Trophoblast cell (in vitro differentiated cells and primary cell): ENCODE measurements around the gene PIK3C2B.

Experiments used
- DNase-seq, 2 donors: peaks; one replicate each; pipeline ENCODE4 v3.0.0-alpha.2; 2016
- H2AFZ ChIP-seq: 2 replicates; pipeline ENCODE4 v1.6.1; 2013; ENCODE audit warnings: low read length, moderate library complexity, mild to moderate bottlenecking; ENCODE audit not compliant: insufficient read depth, poor library complexity
- H2AK5ac ChIP-seq: 2 replicates; pipeline ENCODE4 v1.6.1; 2013; ENCODE audit warnings: mild to moderate bottlenecking, low read length
- H2BK120ac ChIP-seq: 2 replicates; pipeline ENCODE4 v1.6.1; 2013; ENCODE audit warnings: low read length, mild to moderate bottlenecking, moderate library complexity; ENCODE audit not compliant: insufficient read depth, poor library complexity
- H2BK12ac ChIP-seq: 2 replicates; pipeline ENCODE4 v1.6.1; 2013; ENCODE audit warnings: mild to moderate bottlenecking, low read length, moderate library complexity
- H2BK5ac ChIP-seq: 2 replicates; pipeline ENCODE4 v1.6.1; 2013; ENCODE audit warnings: low read length, low read depth, moderate library complexity, mild to moderate bottlenecking; ENCODE audit not compliant: poor library complexity
- H3K14ac ChIP-seq: 2 replicates; pipeline ENCODE4 v1.6.1; 2013; ENCODE audit warnings: mild to moderate bottlenecking, low read length
- H3K18ac ChIP-seq: 2 replicates; pipeline ENCODE4 v1.6.1; 2013; ENCODE audit warnings: mild to moderate bottlenecking, low read length
- H3K23ac ChIP-seq: 2 replicates; pipeline ENCODE4 v1.6.1; 2013; ENCODE audit warnings: low read length
- H3K27ac ChIP-seq: 2 replicates; pipeline ENCODE4 v1.5.1; 2013; ENCODE audit warnings: low read depth, mild to moderate bottlenecking, inconsistent platforms, low read length, moderate library complexity
- H3K27me3 ChIP-seq: 2 replicates; pipeline ENCODE4 v1.6.1; 2013; ENCODE audit warnings: inconsistent platforms, mild to moderate bottlenecking, low read length, moderate library complexity; ENCODE audit not compliant: insufficient read depth
- H3K36me3 ChIP-seq, 2 experiments: 1 replicate in 1 of 2; 2 replicates in 1 of 2; pipeline ENCODE4 v1.6.1; 2013; ENCODE audit warnings: low read length in 2 of 2, mild to moderate bottlenecking in 2 of 2, moderate library complexity in 1 of 2; ENCODE audit not compliant: insufficient read depth in 2 of 2, control insufficient read depth in 1 of 2
- H3K4ac ChIP-seq: 2 replicates; pipeline ENCODE4 v1.6.1; 2013; ENCODE audit warnings: low read depth, mild to moderate bottlenecking, low read length, moderate library complexity
- H3K4me1 ChIP-seq, 2 experiments: 1 replicate in 1 of 2; 2 replicates in 1 of 2; pipeline ENCODE4 v1.6.1; 2013; ENCODE audit warnings: low read length in 2 of 2, mild to moderate bottlenecking in 2 of 2, moderate library complexity in 1 of 2; ENCODE audit not compliant: insufficient read depth in 2 of 2, control insufficient read depth in 1 of 2
- H3K4me2 ChIP-seq: 2 replicates; pipeline ENCODE4 v1.6.1; 2013; ENCODE audit warnings: inconsistent platforms, mild to moderate bottlenecking, low read length, moderate library complexity
- H3K4me3 ChIP-seq: 2 replicates; pipeline ENCODE4 v1.5.1; 2013; ENCODE audit warnings: mild to moderate bottlenecking, low read depth, low read length, inconsistent platforms
- H3K79me1 ChIP-seq: one replicate; pipeline ENCODE4 v1.6.1; 2013; ENCODE audit warnings: low read length
- H3K79me2 ChIP-seq: 2 replicates; pipeline ENCODE4 v1.6.1; 2013; ENCODE audit warnings: low read length, mild to moderate bottlenecking; ENCODE audit not compliant: control insufficient read depth, insufficient read depth, poor library complexity
- H3K9ac ChIP-seq: 2 replicates; pipeline ENCODE4 v1.6.1; 2013; ENCODE audit warnings: mild to moderate bottlenecking, low read length
- H3K9me3 ChIP-seq: 2 replicates; pipeline ENCODE4 v1.6.1; 2013; ENCODE audit warnings: low read depth, mild to moderate bottlenecking, control low read depth, inconsistent platforms, low read length; ENCODE audit not compliant: insufficient read depth
- H4K12ac ChIP-seq: 2 replicates; pipeline ENCODE4 v1.6.1; 2013; ENCODE audit warnings: low read depth, mild to moderate bottlenecking, low read length, moderate library complexity
- H4K8ac ChIP-seq: 2 replicates; pipeline ENCODE4 v1.6.1; 2013; ENCODE audit warnings: low read depth, mild to moderate bottlenecking, low read length, moderate library complexity
- H4K91ac ChIP-seq: one replicate; pipeline ENCODE4 v1.6.1; 2013; ENCODE audit warnings: low read depth, mild to moderate bottlenecking, low read length, moderate library complexity
- WGBS: extraction: QIAGEN DNeasy Blood & Tissue Kit; methylation state at CpG from one replicate; pipeline ENCODE4 v1.1.7; 2013; ENCODE audit warnings: missing lambda C conversion rate; ENCODE audit not compliant: insufficient read length, insufficient coverage; ENCODE audit errors: extremely low coverage; 5-methylcytosine and 5-hydroxymethylcytosine counted together

PIK3C2B gene

DNA sequence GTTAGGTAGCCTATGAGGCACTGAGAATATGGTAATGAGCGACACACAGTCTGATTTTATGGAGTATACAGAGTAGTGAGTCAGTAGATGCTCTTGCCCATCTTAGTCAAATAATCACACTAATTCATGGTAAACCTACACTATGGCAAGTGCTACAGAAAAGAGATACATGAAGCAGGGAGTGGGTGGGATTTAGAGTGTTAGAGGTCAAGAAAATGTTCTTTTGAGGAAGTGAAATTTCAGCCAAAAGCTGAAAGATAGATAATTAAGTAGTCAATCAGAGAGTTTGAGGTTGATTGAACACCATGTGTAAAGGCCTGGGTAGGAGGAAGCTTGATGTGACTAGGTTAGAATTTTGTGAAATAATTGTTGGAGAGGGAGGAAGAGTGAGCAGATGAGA lies 36.3 kb upstream of the PIK3C2B start:
- DNase-seq: no peak
- Histone ChIP-seq H3K4me3 (no peak overlapping the region), H3K79me1 (no peaks in the 10 kb centered on the region), H4K12ac (no peak overlapping the region), H3K4me1 (peaks cover 0 to 2% of the 10 kb centered on the region in 2 experiments), H2AFZ (no peak overlapping the region), H2BK12ac (no peak overlapping the region), H3K18ac (no peak overlapping the region), H3K4me2 (no peak overlapping the region), H3K27ac (no peak overlapping the region), H3K79me2 (no peaks in the 10 kb centered on the region), H4K8ac (no peak overlapping the region), H3K27me3 (no peaks in the 10 kb centered on the region), H3K4ac (no peak overlapping the region), H2BK5ac (no peak overlapping the region), H2BK120ac (no peak overlapping the region), H3K36me3 (peaks cover 39 to 47% of the 10 kb centered on the region in 2 experiments), H3K9me3 (no peaks in the 10 kb centered on the region), H3K23ac (no peak overlapping the region), H3K9ac (no peak overlapping the region), H4K91ac (no peak overlapping the region), H2AK5ac (no peak overlapping the region), H3K14ac (no peak overlapping the region)
- WGBS: no CpG with 5 or more reads among the region's 1 CpG

DNA sequence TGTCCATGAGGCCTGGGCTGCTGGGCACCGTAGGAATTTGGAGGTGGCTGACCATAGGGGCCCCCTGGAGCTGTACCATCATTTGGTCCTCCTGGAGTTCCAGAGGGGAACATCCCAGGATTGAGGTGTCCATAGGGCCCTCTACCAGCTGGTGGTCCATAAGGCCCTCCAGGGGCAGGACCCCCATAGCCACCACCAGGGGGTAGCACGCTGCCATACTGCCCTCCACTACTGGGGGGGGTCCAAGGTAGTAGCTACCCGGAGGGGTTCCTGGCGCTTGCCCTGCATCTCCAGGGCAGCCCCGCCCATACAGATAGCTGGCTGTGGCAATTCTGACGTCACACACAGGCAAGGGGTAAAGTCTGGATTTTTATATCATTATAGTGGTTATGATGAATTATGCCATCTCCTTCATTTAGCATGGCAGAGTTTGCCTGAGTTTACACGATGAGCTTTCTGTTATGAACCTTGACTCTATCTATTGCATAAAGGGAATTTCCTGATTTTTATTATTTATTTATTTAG lies 34.8 kb upstream of the PIK3C2B start:
- no peak overlapping the region for H3K18ac ChIP-seq
- peaks cover 1% of the 10 kb centered on the region for H3K79me1 ChIP-seq
- H3K79me2 ChIP-seq: no peaks in the 10 kb centered on the region
- H4K12ac ChIP-seq: no peak overlapping the region
- no peak overlapping the region for H2AFZ ChIP-seq
- H2AK5ac ChIP-seq: no peak overlapping the region
- no peak overlapping the region for H2BK120ac ChIP-seq
- H3K27me3 ChIP-seq: no peaks in the 10 kb centered on the region
- no peak overlapping the region for H3K27ac ChIP-seq
- no peak overlapping the region for H2BK5ac ChIP-seq
- no peak overlapping the region for H3K23ac ChIP-seq
- no peak overlapping the region for H3K14ac ChIP-seq
- peaks cover 0 to 2% of the 10 kb centered on the region in 2 experiments for H3K4me1 ChIP-seq
- H3K36me3 ChIP-seq: peaks cover 35 to 45% of the 10 kb centered on the region in 2 experiments
- H3K9ac ChIP-seq: no peak overlapping the region
- H3K4ac ChIP-seq: no peak overlapping the region
- H3K4me2 ChIP-seq: no peak overlapping the region
- no peak overlapping the region for H3K4me3 ChIP-seq
- no peak overlapping the region for H4K8ac ChIP-seq
- no peak overlapping the region for H4K91ac ChIP-seq
- no peak for DNase-seq
- no peaks in the 10 kb centered on the region for H3K9me3 ChIP-seq
- WGBS: no CpG with 5 or more reads among the region's 7 CpGs
- H2BK12ac ChIP-seq: no peak overlapping the region

- H3K27ac ChIP-seq: no peak overlapping the region
- H3K79me1 ChIP-seq: peaks cover 1% of the 10 kb centered on the region
- H3K4ac ChIP-seq: no peak overlapping the region
- no peak overlapping the region for H4K91ac ChIP-seq
- no peaks in the 10 kb centered on the region for H3K27me3 ChIP-seq
- no peak overlapping the region for H3K4me3 ChIP-seq
- H3K36me3 ChIP-seq: peaks cover 33 to 41% of the 10 kb centered on the region in 2 experiments
- no CpG with 5 or more reads among the region's 8 CpGs for WGBS
- H3K9me3 ChIP-seq: peaks cover 2% of the 10 kb centered on the region
- H3K79me2 ChIP-seq: no peaks in the 10 kb centered on the region
- H2BK120ac ChIP-seq: no peak overlapping the region
- no peak for DNase-seq
- no peak overlapping the region for H3K18ac ChIP-seq
- no peak overlapping the region for H2BK5ac ChIP-seq
- no peak overlapping the region for H3K4me2 ChIP-seq
- H4K12ac ChIP-seq: no peak overlapping the region
- no peak overlapping the region for H2AFZ ChIP-seq
- no peak overlapping the region for H4K8ac ChIP-seq
- H3K23ac ChIP-seq: no peak overlapping the region
- no peak overlapping the region for H2AK5ac ChIP-seq
- no peak overlapping the region for H3K14ac ChIP-seq
- no peak overlapping the region for H2BK12ac ChIP-seq
- H3K9ac ChIP-seq: no peak overlapping the region
- H3K4me1 ChIP-seq: peaks cover 0 to 2% of the 10 kb centered on the region in 2 experiments
Observed at GRCh38 chr1:204528677-204529076, 34.1 kb upstream of the PIK3C2B start.

GRCh38 chr1:204528241-204528640 lies 33.6 kb upstream of the PIK3C2B start:
- Histone ChIP-seq H3K4me2 (no peak overlapping the region), H3K14ac (no peak overlapping the region), H3K9ac (no peak overlapping the region), H2BK12ac (no peak overlapping the region), H4K12ac (no peak overlapping the region), H3K27me3 (no peaks in the 10 kb centered on the region), H3K18ac (no peak overlapping the region), H3K4ac (no peak overlapping the region), H3K23ac (no peak overlapping the region), H3K4me1 (no peaks in the 10 kb centered on the region), H3K4me3 (no peak overlapping the region), H3K9me3 (peaks cover 3% of the 10 kb centered on the region), H4K8ac (no peak overlapping the region), H3K27ac (no peak overlapping the region), H2BK5ac (no peak overlapping the region), H2AK5ac (no peak overlapping the region), H2AFZ (no peak overlapping the region), H2BK120ac (no peak overlapping the region), H3K36me3 (peaks cover 33 to 41% of the 10 kb centered on the region in 2 experiments), H4K91ac (no peak overlapping the region), H3K79me2 (no peaks in the 10 kb centered on the region), H3K79me1 (peaks cover 1% of the 10 kb centered on the region)
- DNase-seq: no peak
- no CpG with 5 or more reads among the region's 5 CpGs for WGBS
